Fibroblast of lung (primary cell): ENCODE results near the gene MAST2. TPM values are rescaled to one million over a fixed set of nuclear protein-coding genes. Genes with fewer than 3 reads are reported as not detected.
"Not testable (repeated sequence)": the region's sequence is repeated elsewhere in the genome, so short reads cannot be mapped to it uniquely, and the experiment has no call there.

Source experiments
- DNase-seq, 2 donors: peaks; one replicate each; pipeline versions ENCODE4 v3.0.0 to v3.0.0-alpha.2; 2010; ENCODE audit warnings: low read depth in 2 of 2
- H2AFZ ChIP-seq: 2 replicates; pipeline ENCODE4 v1.5.1; 2012; ENCODE audit warnings: low read length, control low read depth, inconsistent platforms
- H3K27ac ChIP-seq: 2 replicates; pipeline ENCODE4 v1.5.1; 2011; ENCODE audit warnings: low read length, control low read depth; ENCODE audit not compliant: insufficient read depth
- H3K27me3 ChIP-seq: 2 replicates; pipeline ENCODE4 v1.5.1; 2011; ENCODE audit warnings: mild to moderate bottlenecking, low read length; ENCODE audit not compliant: control insufficient read depth, insufficient read depth
- H3K36me3 ChIP-seq: 2 replicates; pipeline ENCODE4 v1.5.1; 2011; ENCODE audit warnings: low read length; ENCODE audit not compliant: control insufficient read depth, insufficient read depth
- H3K4me1 ChIP-seq: 2 replicates; pipeline ENCODE4 v1.5.1; 2011; ENCODE audit warnings: low read length; ENCODE audit not compliant: control insufficient read depth, insufficient read depth; ENCODE audit errors: extremely low read depth
- H3K4me2 ChIP-seq: 2 replicates; pipeline ENCODE4 v1.5.1; 2011; ENCODE audit warnings: low read length, control low read depth; ENCODE audit not compliant: insufficient read depth; ENCODE audit errors: extremely low read depth
- H3K4me3 ChIP-seq, 4 experiments: fragments of 200-600 bp in 1 of 4; sonication (generic) in 1 of 4; replicated peaks in 1 of 4; 2 replicates each; pipeline ENCODE4 v1.5.1; 2011 to 2016; ENCODE audit warnings: low read length in 4 of 4, low read depth in 3 of 4, mild to moderate bottlenecking in 3 of 4, control low read depth in 2 of 4, inconsistent platforms in 1 of 4, mixed read lengths in 1 of 4; ENCODE audit not compliant: insufficient read depth in 1 of 4; ENCODE audit errors: control extremely low read depth in 1 of 4
- H3K79me2 ChIP-seq: 2 replicates; pipeline ENCODE4 v1.5.1; 2012; ENCODE audit warnings: mild to moderate bottlenecking, low read length, inconsistent platforms; ENCODE audit not compliant: control insufficient read depth, insufficient read depth
- H3K9ac ChIP-seq: 2 replicates; pipeline ENCODE4 v1.5.1; 2011; ENCODE audit warnings: mild to moderate bottlenecking, low read length, control low read depth; ENCODE audit not compliant: insufficient read depth
- H3K9me3 ChIP-seq: 2 replicates; pipeline ENCODE4 v1.5.1; 2012; ENCODE audit warnings: low read depth, low read length; ENCODE audit not compliant: control insufficient read depth, insufficient read depth
- H4K20me1 ChIP-seq: 2 replicates; pipeline ENCODE4 v1.5.1; 2011; ENCODE audit warnings: low read length; ENCODE audit not compliant: control insufficient read depth, insufficient read depth; ENCODE audit errors: extremely low read depth
- CTCF ChIP-seq, 2 donors: IDR thresholded peaks in 1 of 2; conservative IDR thresholded peaks in 1 of 2; 1 replicate in 1 of 2; 2 replicates in 1 of 2; pipeline ENCODE4 v1.5.1; 2011 to 2012; ENCODE audit warnings: low read length in 2 of 2, control low read depth in 1 of 2, inconsistent platforms in 1 of 2, low read depth in 1 of 2, mild to moderate bottlenecking in 1 of 2
- EZH2 ChIP-seq: IDR thresholded peaks from 2 replicates; pipeline ENCODE4 v1.5.1; 2012; ENCODE audit warnings: low read length, control low read depth, mild to moderate bottlenecking; ENCODE audit errors: missing control alignments
- polyA plus RNA-seq, 2 donors: library from polyadenylated mRNA; depleted of rRNA in 1 of 2; stranded (reverse) in 1 of 2; unstranded in 1 of 2; fragments of >200 nt; gene quantifications; 2 replicates each; pipeline ENCODE4 v1.2.1, GENCODE V29; 2011 to 2012; ENCODE audit warnings: missing spikeins in 1 of 2
- total RNA-seq: library from RNA; depleted of rRNA; stranded (reverse); fragments of >200 nt; gene quantifications from 2 replicates; pipeline ENCODE4 v1.2.1, GENCODE V29; 2014

The MAST2 gene
- total and polyA plus RNA-seq, 2 donors (not counting 1 experiment from before 2014, with no cell fraction given) = 17.5 to 24.9 TPM

- Histone ChIP-seq H3K4me2 (no peak overlapping the region), H2AFZ (no peak overlapping the region), H3K27ac (no peak overlapping the region), H3K36me3 (no peaks in the 10 kb centered on the region), H4K20me1 (no peaks in the 10 kb centered on the region), H3K9me3 (no peaks in the 10 kb centered on the region), H3K9ac (no peak overlapping the region), H3K79me2 (peaks cover 18% of the 10 kb centered on the region), H3K4me3 (no peak overlapping the region), H3K27me3 (no peaks in the 10 kb centered on the region), H3K4me1 (peaks cover 8% of the 10 kb centered on the region)
- TF ChIP-seq EZH2 = no peak
- TF ChIP-seq CTCF (conservative IDR thresholded peaks at IDR 0.05 in 1 of 2, IDR thresholded peaks at IDR 0.05 in 1 of 2; ENCODE audit: low read depth in 1 of 2, low read length in 2 of 2) = no peak
- no peak for DNase-seq
These were observed 2.5 kb upstream of the MAST2 start for GRCh38 chr1:45800899-45801298.

- peak overlapping the region; percentile 47 to 82 (median 58) for H3K4me3 ChIP-seq
- peak; percentile 98 to 99 for DNase-seq
- no peaks in the 10 kb centered on the region for H3K36me3 ChIP-seq
- peak overlapping the region; percentile 88 for H3K27ac ChIP-seq
- no peaks in the 10 kb centered on the region for H3K9me3 ChIP-seq
- peak overlapping the region; percentile 94 for H3K4me2 ChIP-seq
- H2AFZ ChIP-seq = peak overlapping the region; percentile 63
- peaks cover 8% of the 10 kb centered on the region for H3K4me1 ChIP-seq
- H3K27me3 ChIP-seq = no peaks in the 10 kb centered on the region
- H3K79me2 ChIP-seq = peaks cover 27% of the 10 kb centered on the region
- TF ChIP-seq EZH2 = no peak
- no peak for TF ChIP-seq CTCF (conservative IDR thresholded peaks at IDR 0.05 in 1 of 2, IDR thresholded peaks at IDR 0.05 in 1 of 2; ENCODE audit: low read depth in 1 of 2, low read length in 2 of 2)
- peak overlapping the region; percentile 21 for H3K9ac ChIP-seq
- no peaks in the 10 kb centered on the region for H4K20me1 ChIP-seq
These were observed 791 bp upstream of the MAST2 start for GRCh38 chr1:45802343-45803298.

GRCh38 chr1:45803781-45804668, 613 bp downstream of the MAST2 start:
- DNase-seq = peak; percentile 11 to 20

More at GRCh38 chr1:45803781-45804668, 613 bp downstream of the MAST2 start:
- not testable (repeated sequence) for H3K9me3 ChIP-seq, H3K4me1 ChIP-seq, H4K20me1 ChIP-seq, H3K36me3 ChIP-seq, H3K27me3 ChIP-seq
- Histone ChIP-seq H3K4me2 (peak overlapping the region; percentile 83), H3K9ac (peak overlapping the region; percentile 64), H2AFZ (peak overlapping the region; percentile 44), H3K79me2 (peaks cover 28% of the 10 kb centered on the region), H3K27ac (peak overlapping the region; percentile 31), H3K4me3 (peak overlapping the region; percentile 65 to 94 (median 76))
